WERI-Rb-1 (cell line): Measurements from ENCODE around the gene CPT1B.

Source experiments
- DNase-seq: peaks from one replicate; pipeline ENCODE4 v3.0.0-alpha.2; 2020
- H3K27ac ChIP-seq: fragments of 250-450 bp; sonication (Bioruptor Pico); 2 replicates; pipeline ENCODE4 v1.5.1; 2020; ENCODE audit warnings: mild to moderate bottlenecking, moderate library complexity
- H3K27me3 ChIP-seq: fragments of 250-450 bp; sonication (Bioruptor Pico); 2 replicates; pipeline ENCODE4 v1.5.1; 2021; ENCODE audit warnings: mild to moderate bottlenecking, low read depth, moderate library complexity; ENCODE audit not compliant: insufficient read depth, severe bottlenecking
- H3K36me3 ChIP-seq: fragments of 250-450 bp; sonication (Bioruptor Pico); 2 replicates; pipeline ENCODE4 v1.5.1; 2020; ENCODE audit warnings: mild to moderate bottlenecking, moderate library complexity
- H3K4me3 ChIP-seq: 2 replicates; pipeline ENCODE4 v1.5.1; 2011; ENCODE audit warnings: low read depth, mild to moderate bottlenecking, control low read depth, low read length
- H3K9me3 ChIP-seq: fragments of 250-450 bp; sonication (Bioruptor Pico); 2 replicates; pipeline ENCODE4 v1.5.1; 2021; ENCODE audit warnings: mild to moderate bottlenecking, moderate library complexity; ENCODE audit not compliant: severe bottlenecking
- TF ChIP-seq, protein P1 (sequence below): IDR thresholded peaks from 2 replicates; pipeline ENCODE4 v1.5.1; 2011; ENCODE audit warnings: low read depth, mild to moderate bottlenecking, control low read depth, inconsistent platforms, low read length

CPT1B gene

DNA sequence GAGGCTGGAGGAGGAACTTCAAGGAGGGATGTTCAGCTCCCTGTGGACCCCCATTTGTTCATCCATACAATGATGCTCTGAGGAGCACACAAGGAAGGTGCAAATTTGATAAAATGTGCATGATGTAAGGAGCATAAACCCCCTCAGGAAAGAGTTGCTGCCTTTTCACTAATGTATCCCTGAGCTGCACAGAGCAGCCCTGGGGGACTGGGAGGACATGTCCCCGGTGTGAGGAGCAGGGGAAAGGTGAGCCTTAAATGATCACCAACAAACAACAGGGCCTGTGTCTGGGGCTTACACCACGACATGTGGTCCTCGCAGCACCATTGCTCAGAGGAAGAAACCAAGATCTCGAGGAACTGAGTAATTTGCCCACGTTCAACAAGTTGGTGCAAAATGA is 18.9 kb upstream of the CPT1B start:
- Histone ChIP-seq H3K36me3 (peaks cover 12% of the 10 kb centered on the region), H3K27ac (no peak overlapping the region), H3K27me3 (no peaks in the 10 kb centered on the region), H3K4me3 (no peak overlapping the region), H3K9me3 (no peaks in the 10 kb centered on the region)
- TF ChIP-seq, protein P1, sequence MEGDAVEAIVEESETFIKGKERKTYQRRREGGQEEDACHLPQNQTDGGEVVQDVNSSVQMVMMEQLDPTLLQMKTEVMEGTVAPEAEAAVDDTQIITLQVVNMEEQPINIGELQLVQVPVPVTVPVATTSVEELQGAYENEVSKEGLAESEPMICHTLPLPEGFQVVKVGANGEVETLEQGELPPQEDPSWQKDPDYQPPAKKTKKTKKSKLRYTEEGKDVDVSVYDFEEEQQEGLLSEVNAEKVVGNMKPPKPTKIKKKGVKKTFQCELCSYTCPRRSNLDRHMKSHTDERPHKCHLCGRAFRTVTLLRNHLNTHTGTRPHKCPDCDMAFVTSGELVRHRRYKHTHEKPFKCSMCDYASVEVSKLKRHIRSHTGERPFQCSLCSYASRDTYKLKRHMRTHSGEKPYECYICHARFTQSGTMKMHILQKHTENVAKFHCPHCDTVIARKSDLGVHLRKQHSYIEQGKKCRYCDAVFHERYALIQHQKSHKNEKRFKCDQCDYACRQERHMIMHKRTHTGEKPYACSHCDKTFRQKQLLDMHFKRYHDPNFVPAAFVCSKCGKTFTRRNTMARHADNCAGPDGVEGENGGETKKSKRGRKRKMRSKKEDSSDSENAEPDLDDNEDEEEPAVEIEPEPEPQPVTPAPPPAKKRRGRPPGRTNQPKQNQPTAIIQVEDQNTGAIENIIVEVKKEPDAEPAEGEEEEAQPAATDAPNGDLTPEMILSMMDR = no peak
- no peak for DNase-seq

DNA sequence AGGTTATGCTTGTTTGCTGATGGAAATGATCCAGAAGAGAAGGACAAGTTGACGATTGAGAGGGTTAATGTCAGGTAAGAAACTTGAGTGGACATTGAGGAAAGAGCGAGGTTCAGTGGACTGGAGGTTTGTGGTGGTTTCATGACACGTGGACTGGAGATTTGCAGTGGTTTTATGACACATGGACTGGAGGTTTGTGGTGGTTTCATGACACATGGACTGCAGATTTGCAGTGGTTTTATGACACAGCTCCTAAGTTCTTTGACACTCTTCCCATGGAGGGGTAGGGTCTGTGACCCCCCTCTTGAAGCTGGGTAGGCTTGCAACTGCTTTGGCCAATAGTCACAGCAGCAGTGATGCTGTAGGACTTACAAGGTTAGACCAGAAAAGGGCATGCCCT is 17.0 kb upstream of the CPT1B start:
- DNase-seq = no peak
- Histone ChIP-seq H3K9me3 (no peaks in the 10 kb centered on the region), H3K27me3 (no peaks in the 10 kb centered on the region), H3K27ac (no peak overlapping the region), H3K36me3 (peaks cover 9% of the 10 kb centered on the region), H3K4me3 (no peak overlapping the region)
- TF ChIP-seq, protein P1 = no peak

DNA sequence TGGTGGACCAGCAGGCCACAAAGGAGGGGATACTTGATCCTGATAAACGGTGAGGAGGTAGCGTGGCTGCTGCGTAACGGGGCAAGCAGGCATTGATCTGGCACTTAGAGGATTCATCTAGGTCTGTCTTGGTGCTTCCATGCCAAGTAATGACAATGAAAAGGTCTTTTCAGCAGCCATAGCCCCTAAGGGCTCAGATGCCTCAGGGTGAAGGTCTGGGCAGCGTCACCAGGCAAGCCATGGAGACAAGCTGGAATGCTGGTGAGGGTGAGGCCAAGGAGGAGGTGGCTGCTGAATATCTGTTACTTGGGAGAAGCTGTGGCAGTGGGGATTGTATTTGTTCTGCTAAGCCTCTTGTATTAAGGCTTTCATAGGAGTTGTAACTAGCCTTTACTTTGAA is 9.2 kb upstream of the CPT1B start:
- H3K36me3 ChIP-seq = peaks cover 10% of the 10 kb centered on the region; the same call in 1 of the 2 replicates
- no peak overlapping the region for H3K4me3 ChIP-seq
- DNase-seq = no peak
- H3K27ac ChIP-seq = no peak overlapping the region
- H3K9me3 ChIP-seq = no peaks in the 10 kb centered on the region
- no peaks in the 10 kb centered on the region for H3K27me3 ChIP-seq
- TF ChIP-seq, protein P1 = no peak

DNA sequence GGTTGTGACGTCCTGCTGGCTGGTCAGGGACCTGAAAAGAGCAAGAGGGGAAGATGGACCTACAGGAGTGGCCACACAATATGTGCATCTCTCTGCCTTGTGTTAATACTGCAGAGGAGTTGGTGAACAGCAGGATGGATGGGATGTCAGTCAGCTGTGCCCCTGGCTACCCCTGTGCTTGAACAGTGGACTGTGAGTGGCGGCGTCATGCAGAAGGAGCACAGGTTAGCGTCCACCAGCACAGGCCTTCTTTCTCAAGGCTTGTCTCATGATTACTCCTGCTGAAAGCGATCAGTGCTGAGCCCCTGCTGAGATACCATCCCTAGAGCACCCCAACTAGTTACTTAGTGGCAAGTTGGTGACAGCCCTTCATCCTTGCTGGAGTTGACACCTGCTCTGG is 8.2 kb upstream of the CPT1B start:
- no peak for DNase-seq
- TF ChIP-seq, protein P1 = no peak
- no peak overlapping the region for H3K27ac ChIP-seq
- peaks cover 11% of the 10 kb centered on the region; the same call in 1 of the 2 replicates for H3K36me3 ChIP-seq
- no peaks in the 10 kb centered on the region for H3K9me3 ChIP-seq
- H3K27me3 ChIP-seq = no peaks in the 10 kb centered on the region
- H3K4me3 ChIP-seq = no peak overlapping the region

DNA sequence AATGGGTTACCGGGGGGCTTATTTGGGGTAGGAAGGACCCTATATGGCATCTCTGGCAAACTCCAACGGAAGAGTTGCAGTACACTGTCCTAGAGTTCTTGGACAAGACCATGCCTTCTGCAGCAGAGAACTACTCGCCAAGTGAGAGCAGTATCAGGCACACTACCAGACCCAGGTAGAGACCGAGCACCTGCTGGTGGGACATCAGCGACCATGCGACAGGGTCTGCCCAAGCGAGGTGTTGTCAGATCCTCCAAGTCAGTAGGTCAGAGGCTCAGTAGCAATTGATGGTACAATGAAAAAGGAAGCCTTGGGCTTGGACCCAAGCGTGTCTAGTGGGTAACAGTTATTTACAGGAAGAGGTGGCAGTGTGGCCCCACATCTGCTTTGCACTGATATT is 7.6 kb upstream of the CPT1B start:
- H3K9me3 ChIP-seq = no peaks in the 10 kb centered on the region
- TF ChIP-seq, protein P1 = no peak
- no peak for DNase-seq
- no peaks in the 10 kb centered on the region for H3K27me3 ChIP-seq
- H3K36me3 ChIP-seq = peaks cover 14% of the 10 kb centered on the region
- H3K4me3 ChIP-seq = no peak overlapping the region
- no peak overlapping the region for H3K27ac ChIP-seq

DNA sequence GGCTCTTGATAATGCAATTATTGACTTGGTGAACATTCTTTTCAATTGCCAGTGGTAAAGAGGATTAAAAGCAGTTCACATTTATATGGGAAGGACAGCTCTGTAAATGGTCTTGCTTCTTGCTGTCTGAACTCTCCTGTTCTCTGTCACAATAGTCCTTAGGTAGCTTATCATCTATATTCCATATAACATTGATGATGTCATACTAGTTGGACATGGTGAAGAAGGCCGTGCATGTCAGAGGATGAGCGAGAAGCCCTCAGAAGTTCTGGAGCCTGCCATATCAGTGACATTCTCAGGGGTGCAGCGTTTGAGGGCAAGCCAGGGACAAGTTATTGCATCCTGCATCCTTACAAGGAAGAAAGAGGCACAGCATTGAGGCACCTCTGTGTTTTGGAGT is 7.0 kb upstream of the CPT1B start:
- TF ChIP-seq, protein P1 = no peak

More for the DNA sequence above, 7.0 kb upstream of the CPT1B start:
- Histone ChIP-seq H3K27ac (no peak overlapping the region), H3K27me3 (no peaks in the 10 kb centered on the region), H3K4me3 (no peak overlapping the region), H3K36me3 (peaks cover 19% of the 10 kb centered on the region), H3K9me3 (no peaks in the 10 kb centered on the region)
- DNase-seq = no peak
